B cell (primary cell): ENCODE data around the gene FAM107B. TPM values are rescaled to one million over a fixed set of nuclear protein-coding genes. Genes with fewer than 3 reads are reported as not detected.

Experiments used
- ATAC-seq: fragments of 200-7000 bp; cut with Tn5 transposase; one replicate; pipeline ENCODE4 v1.10.0; 2021; ENCODE audit warnings: low read depth, mild to moderate bottlenecking, moderate number of reproducible peaks, moderate library complexity
- CTCF ChIA-PET: fragments of 350-600 bp; sonication (Branson Sonifier 250); formaldehyde crosslinking; loops from one replicate; lab custom pipeline; 2021; ENCODE audit warnings: antibody characterized with exemption, inconsistent platforms; lab: Charles Lee
- POLR2A ChIA-PET: fragments of 350-600 bp; sonication (Branson Sonifier 250); formaldehyde crosslinking; loops from one replicate; lab custom pipeline; 2021; ENCODE audit warnings: antibody characterized with exemption; lab: Charles Lee
- DNase-seq: peaks from one replicate; pipeline ENCODE4 v3.0.0; 2013
- H2AFZ ChIP-seq: 2 replicates; pipeline ENCODE4 v1.6.1; 2012; ENCODE audit warnings: mild to moderate bottlenecking, low read depth, low read length; ENCODE audit not compliant: insufficient read depth, poor library complexity, severe bottlenecking
- H3K27ac ChIP-seq, 2 donors: 1 replicate in 1 of 2; 2 replicates in 1 of 2; pipeline ENCODE4 v1.5.1; 2012 to 2013; ENCODE audit warnings: low read length in 2 of 2, mild to moderate bottlenecking in 2 of 2, moderate library complexity in 1 of 2
- H3K27me3 ChIP-seq, 4 experiments: fragments of 200-600 bp in 1 of 4; sonication (generic) in 1 of 4; replicated peaks in 1 of 4; 1 replicate in 2 of 4; 2 replicates in 2 of 4; pipeline versions ENCODE4 v1.6.1 to v1.7.0; 2013 to 2016; ENCODE audit warnings: low read length in 3 of 4, mild to moderate bottlenecking in 2 of 4, mixed read lengths in 1 of 4, moderate library complexity in 1 of 4; ENCODE audit not compliant: insufficient read depth in 4 of 4, control insufficient read depth in 3 of 4; ENCODE audit errors: control extremely low read depth in 1 of 4
- H3K36me3 ChIP-seq, 2 experiments: replicated peaks in 1 of 2; 1 replicate in 1 of 2; 2 replicates in 1 of 2; pipeline versions ENCODE4 v1.6.1 to v1.7.1; 2013; ENCODE audit warnings: low read length in 1 of 2; ENCODE audit not compliant: insufficient read depth in 2 of 2, control insufficient read depth in 1 of 2; ENCODE audit errors: control extremely low read depth in 1 of 2, extremely low read depth in 1 of 2
- H3K4me1 ChIP-seq, 2 donors: fragments of 200-600 bp in 1 of 2; sonication (generic) in 1 of 2; 1 replicate in 1 of 2; 2 replicates in 1 of 2; pipeline versions ENCODE4 v1.5.1 to v1.6.1; 2013 to 2017; ENCODE audit warnings: low read length in 2 of 2; ENCODE audit not compliant: control insufficient read depth in 2 of 2, insufficient read depth in 2 of 2
- H3K4me2 ChIP-seq: replicated peaks from 2 replicates; pipeline ENCODE3; 2012; ENCODE audit warnings: mild to moderate bottlenecking, low read depth, low read length; ENCODE audit not compliant: poor library complexity, severe bottlenecking
- H3K4me3 ChIP-seq, 5 experiments: fragments of 200-600 bp in 1 of 5; sonication (generic) in 1 of 5; 1 replicate in 3 of 5; 2 replicates in 2 of 5; pipeline versions ENCODE4 v1.5.1 to v1.7.0; 2011 to 2016; ENCODE audit warnings: low read length in 4 of 5, mild to moderate bottlenecking in 4 of 5, low read depth in 2 of 5, control low read depth in 1 of 5, moderate library complexity in 1 of 5; ENCODE audit not compliant: insufficient read depth in 1 of 5; ENCODE audit errors: control extremely low read depth in 1 of 5, extremely low read depth in 1 of 5
- H3K79me2 ChIP-seq: fragments of 200-600 bp; sonication (generic); one replicate; pipeline ENCODE4 v1.6.0; 2016; ENCODE audit warnings: low read length; ENCODE audit not compliant: control insufficient read depth, insufficient read depth
- H3K9ac ChIP-seq: fragments of 200-600 bp; sonication (generic); 2 replicates; pipeline ENCODE4 v1.6.1; 2017; ENCODE audit warnings: mild to moderate bottlenecking, low read length, moderate library complexity
- H3K9me3 ChIP-seq, 3 donors: one replicate each; pipeline versions ENCODE4 v1.6.1 to v1.7.1; 2013; ENCODE audit warnings: low read length in 2 of 3; ENCODE audit not compliant: control insufficient read depth in 2 of 3, insufficient read depth in 1 of 3; ENCODE audit errors: control extremely low read depth in 1 of 3
- H4K20me1 ChIP-seq: 2 replicates; pipeline ENCODE4 v1.6.0; 2012; ENCODE audit warnings: mild to moderate bottlenecking, low read length; ENCODE audit not compliant: insufficient read depth, control insufficient read depth, poor library complexity, severe bottlenecking
- H3K27ac Mint-ChIP-seq: one replicate; pipeline ENCODE4 v1.8.0; 2021; ENCODE audit warnings: mixed read lengths
- H3K27me3 Mint-ChIP-seq: one replicate; pipeline ENCODE4 v1.8.0; 2021; ENCODE audit warnings: mixed read lengths
- H3K4me1 Mint-ChIP-seq: one replicate; pipeline ENCODE4 v1.8.0; 2021; ENCODE audit warnings: mixed read lengths
- H3K4me3 Mint-ChIP-seq: one replicate; pipeline ENCODE4 v1.8.0; 2021; ENCODE audit warnings: mixed read lengths
- H3K9me3 Mint-ChIP-seq: one replicate; pipeline ENCODE4 v1.8.0; 2022; ENCODE audit warnings: mixed read lengths; ENCODE audit not compliant: insufficient read depth
- EZH2 ChIP-seq: IDR thresholded peaks from 2 replicates; pipeline ENCODE4 v1.6.1; 2012; ENCODE audit warnings: borderline replicate concordance, low read depth, mild to moderate bottlenecking, moderate library complexity, low read length; ENCODE audit not compliant: insufficient read depth, poor library complexity, severe bottlenecking
- WGBS: methylation state at CpG from one replicate; pipeline ENCODE4 v1.1.5; 2013; ENCODE audit warnings: missing lambda C conversion rate; ENCODE audit not compliant: insufficient coverage; 5-methylcytosine and 5-hydroxymethylcytosine counted together
- intact Hi-C: fragments of 100-400 bp; cut with micrococcal nuclease; formaldehyde crosslinking; loops from one replicate; pipeline ENCODE4 v1.10.0; 2022
- polyA plus RNA-seq: library from polyadenylated mRNA; depleted of rRNA; stranded (reverse); fragments of >200 nt; gene quantifications from 2 replicates; pipeline ENCODE4 v1.2.3, GENCODE V29; 2012
- total RNA-seq, 2 donors: library from RNA; stranded (reverse); fragments of 120-200 nt in 1 of 2; gene quantifications; 1 replicate in 1 of 2; 2 replicates in 1 of 2; pipeline versions ENCODE4 v1.2.3 to v1.2.4, GENCODE V29; 2013 to 2022
- TF ChIP-seq, protein P1 (sequence below): fragments of 200-600 bp; IDR thresholded peaks from one replicate; pipeline ENCODE4 v1.8.0; 2022; ENCODE audit warnings: antibody characterized with exemption, mild to moderate bottlenecking

FAM107B gene
- total and polyA plus RNA-seq, 2 donors (not counting 1 experiment from before 2014, with no cell fraction given): 31.9 to 318 TPM

- no peaks in the 10 kb centered on the region for H3K4me1 ChIP-seq
- H4K20me1 ChIP-seq: no peaks in the 10 kb centered on the region
- intact Hi-C loops: no loop called here
- no peaks in the 10 kb centered on the region for H3K36me3 ChIP-seq
- no peaks in the 10 kb centered on the region for H3K27me3 ChIP-seq
- TF ChIP-seq, protein P1, sequence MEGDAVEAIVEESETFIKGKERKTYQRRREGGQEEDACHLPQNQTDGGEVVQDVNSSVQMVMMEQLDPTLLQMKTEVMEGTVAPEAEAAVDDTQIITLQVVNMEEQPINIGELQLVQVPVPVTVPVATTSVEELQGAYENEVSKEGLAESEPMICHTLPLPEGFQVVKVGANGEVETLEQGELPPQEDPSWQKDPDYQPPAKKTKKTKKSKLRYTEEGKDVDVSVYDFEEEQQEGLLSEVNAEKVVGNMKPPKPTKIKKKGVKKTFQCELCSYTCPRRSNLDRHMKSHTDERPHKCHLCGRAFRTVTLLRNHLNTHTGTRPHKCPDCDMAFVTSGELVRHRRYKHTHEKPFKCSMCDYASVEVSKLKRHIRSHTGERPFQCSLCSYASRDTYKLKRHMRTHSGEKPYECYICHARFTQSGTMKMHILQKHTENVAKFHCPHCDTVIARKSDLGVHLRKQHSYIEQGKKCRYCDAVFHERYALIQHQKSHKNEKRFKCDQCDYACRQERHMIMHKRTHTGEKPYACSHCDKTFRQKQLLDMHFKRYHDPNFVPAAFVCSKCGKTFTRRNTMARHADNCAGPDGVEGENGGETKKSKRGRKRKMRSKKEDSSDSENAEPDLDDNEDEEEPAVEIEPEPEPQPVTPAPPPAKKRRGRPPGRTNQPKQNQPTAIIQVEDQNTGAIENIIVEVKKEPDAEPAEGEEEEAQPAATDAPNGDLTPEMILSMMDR: no peak
- no peak for TF ChIP-seq EZH2
- no peak overlapping the region for H3K4me2 ChIP-seq
- H3K27ac ChIP-seq: no peak overlapping the region
- no peak for ATAC-seq
- ChIA-PET CTCF (interaction anchor here (0.9 kb wide), 1 partner anchor 8 kb away, joined by 4 read pairs; no protein-coding TSS in a partner anchor), POLR2A (interaction anchor here (0.6 kb wide), 1 partner anchor 18 kb away, joined by 3 read pairs; no protein-coding TSS in a partner anchor)
- no peak overlapping the region for H2AFZ ChIP-seq
- H3K9me3 Mint-ChIP-seq: no peaks in the 10 kb centered on the region
- no peak overlapping the region for H3K9ac ChIP-seq
- no peak overlapping the region for H3K4me3 ChIP-seq
- H3K27ac Mint-ChIP-seq: no peak overlapping the region
- no peaks in the 10 kb centered on the region for H3K79me2 ChIP-seq
- WGBS: no CpG with 5 or more reads among the region's 1 CpG
- no peak for DNase-seq
- peaks cover 6% of the 10 kb centered on the region for H3K4me1 Mint-ChIP-seq
- H3K4me3 Mint-ChIP-seq: no peak overlapping the region
- no peaks in the 10 kb centered on the region for H3K27me3 Mint-ChIP-seq
- H3K9me3 ChIP-seq: no peaks in the 10 kb centered on the region
These were observed 87.4 kb downstream of the FAM107B start for GRCh38 chr10:14687340-14687739.

GRCh38 chr10:14686356-14686755 is 88.3 kb downstream of the FAM107B start:
- H3K27ac ChIP-seq: no peak overlapping the region
- no peaks in the 10 kb centered on the region for H3K36me3 ChIP-seq
- H3K79me2 ChIP-seq: no peaks in the 10 kb centered on the region
- no peak overlapping the region for H2AFZ ChIP-seq
- H3K4me3 ChIP-seq: no peak overlapping the region
- H3K27me3 ChIP-seq: no peaks in the 10 kb centered on the region
- ATAC-seq: no peak
- Mint-ChIP-seq H3K4me1 (peaks cover 6% of the 10 kb centered on the region), H3K9me3 (no peaks in the 10 kb centered on the region), H3K4me3 (no peak overlapping the region), H3K27ac (no peak overlapping the region), H3K27me3 (no peaks in the 10 kb centered on the region)
- no peaks in the 10 kb centered on the region for H4K20me1 ChIP-seq
- intact Hi-C loops: no loop called here
- CTCF ChIA-PET: interaction anchor here (0.5 to 0.7 kb wide), 3 partner anchors 14 to 126 kb away, joined by 3 to 4 read pairs (median 3); no protein-coding TSS in a partner anchor
- WGBS: 69% methylated on average over 3 of the region's 5 CpGs
- POLR2A ChIA-PET: interaction anchor here (0.7 kb wide), 1 partner anchor 55 kb away, joined by 6 read pairs; no protein-coding TSS in a partner anchor
- H3K4me1 ChIP-seq: no peaks in the 10 kb centered on the region
- TF ChIP-seq, protein P1: no peak
- TF ChIP-seq EZH2: no peak
- H3K4me2 ChIP-seq: no peak overlapping the region
- DNase-seq: no peak
- no peak overlapping the region for H3K9ac ChIP-seq
- H3K9me3 ChIP-seq: no peaks in the 10 kb centered on the region
